ENCODE measurements around the gene KLF13. TPM values are rescaled to one million over a fixed set of nuclear protein-coding genes. Genes with fewer than 3 reads are reported as not detected.

The KLF13 gene
- total RNA-seq, 1 experiment from 2014 or later = 78.6 TPM

DNA sequence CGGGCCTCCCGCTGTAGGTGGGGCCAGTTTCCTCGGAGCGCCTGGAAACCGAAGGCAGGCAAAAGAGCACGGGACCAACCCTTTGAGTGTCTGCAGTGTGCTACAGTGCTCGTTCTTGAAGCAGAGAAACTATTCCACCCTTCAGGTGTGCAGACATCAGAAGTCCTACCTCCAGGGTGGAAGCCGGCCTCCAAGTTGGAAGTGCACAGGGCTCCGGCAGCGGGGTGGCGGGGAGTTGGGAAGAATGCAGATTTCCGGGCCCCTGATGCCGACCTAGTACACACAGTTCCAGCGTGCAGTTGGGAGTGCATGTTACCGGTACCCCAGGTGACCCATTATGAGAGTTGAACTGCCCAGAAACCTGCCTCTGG, 3.0 kb downstream of the KLF13 start:
- Histone ChIP-seq H3K9me3 (ENCODE audit: control insufficient read depth, insufficient read depth, low read depth, low read length) (no peaks in the 10 kb centered on the region), H3K27me3 (ENCODE audit: control insufficient read depth, insufficient read depth, low read length) (no peaks in the 10 kb centered on the region), H3K27ac (ENCODE audit: low read length) (no peak overlapping the region), H3K4me1 (ENCODE audit: control insufficient read depth, insufficient read depth, low read length) (peaks cover 21% of the 10 kb centered on the region), H3K4me3 (ENCODE audit: low read depth in 2 of 2, low read length in 2 of 2) (peak overlapping the region; percentile 77 to 79), H3K36me3 (ENCODE audit: control insufficient read depth, insufficient read depth, low read length) (no peaks in the 10 kb centered on the region)
- in situ Hi-C loops (cut with HindIII; ENCODE audit: low pct_unique_long_range_greater_than_20kb, low sequenced_read_pairs) (no loop called here), intact Hi-C loops (cut with micrococcal nuclease; ENCODE audit: unreplicated experiment) (loop anchor here (10.0 kb wide), 1 partner anchor 115 kb away; no protein-coding TSS in a partner anchor)
- TF ChIP-seq TCF7L2 (IDR thresholded peaks at IDR 0.05; ENCODE audit: low read depth, low read length) = no peak
- no peak for TF ChIP-seq SIN3A (IDR thresholded peaks at IDR 0.05; ENCODE audit: borderline replicate concordance, insufficient read depth, low read depth, low read length)
- TF ChIP-seq, protein P1, sequence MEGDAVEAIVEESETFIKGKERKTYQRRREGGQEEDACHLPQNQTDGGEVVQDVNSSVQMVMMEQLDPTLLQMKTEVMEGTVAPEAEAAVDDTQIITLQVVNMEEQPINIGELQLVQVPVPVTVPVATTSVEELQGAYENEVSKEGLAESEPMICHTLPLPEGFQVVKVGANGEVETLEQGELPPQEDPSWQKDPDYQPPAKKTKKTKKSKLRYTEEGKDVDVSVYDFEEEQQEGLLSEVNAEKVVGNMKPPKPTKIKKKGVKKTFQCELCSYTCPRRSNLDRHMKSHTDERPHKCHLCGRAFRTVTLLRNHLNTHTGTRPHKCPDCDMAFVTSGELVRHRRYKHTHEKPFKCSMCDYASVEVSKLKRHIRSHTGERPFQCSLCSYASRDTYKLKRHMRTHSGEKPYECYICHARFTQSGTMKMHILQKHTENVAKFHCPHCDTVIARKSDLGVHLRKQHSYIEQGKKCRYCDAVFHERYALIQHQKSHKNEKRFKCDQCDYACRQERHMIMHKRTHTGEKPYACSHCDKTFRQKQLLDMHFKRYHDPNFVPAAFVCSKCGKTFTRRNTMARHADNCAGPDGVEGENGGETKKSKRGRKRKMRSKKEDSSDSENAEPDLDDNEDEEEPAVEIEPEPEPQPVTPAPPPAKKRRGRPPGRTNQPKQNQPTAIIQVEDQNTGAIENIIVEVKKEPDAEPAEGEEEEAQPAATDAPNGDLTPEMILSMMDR (IDR thresholded peaks at IDR 0.05) = no peak
- ATAC-seq (no peak), DNase-seq (ENCODE audit: low read depth, low spot score) (no peak)
- ChIA-PET POLR2A (no interaction called here), CTCF (no interaction called here)
- no TSS peak for BruUV-seq (replicated peaks)

DNA sequence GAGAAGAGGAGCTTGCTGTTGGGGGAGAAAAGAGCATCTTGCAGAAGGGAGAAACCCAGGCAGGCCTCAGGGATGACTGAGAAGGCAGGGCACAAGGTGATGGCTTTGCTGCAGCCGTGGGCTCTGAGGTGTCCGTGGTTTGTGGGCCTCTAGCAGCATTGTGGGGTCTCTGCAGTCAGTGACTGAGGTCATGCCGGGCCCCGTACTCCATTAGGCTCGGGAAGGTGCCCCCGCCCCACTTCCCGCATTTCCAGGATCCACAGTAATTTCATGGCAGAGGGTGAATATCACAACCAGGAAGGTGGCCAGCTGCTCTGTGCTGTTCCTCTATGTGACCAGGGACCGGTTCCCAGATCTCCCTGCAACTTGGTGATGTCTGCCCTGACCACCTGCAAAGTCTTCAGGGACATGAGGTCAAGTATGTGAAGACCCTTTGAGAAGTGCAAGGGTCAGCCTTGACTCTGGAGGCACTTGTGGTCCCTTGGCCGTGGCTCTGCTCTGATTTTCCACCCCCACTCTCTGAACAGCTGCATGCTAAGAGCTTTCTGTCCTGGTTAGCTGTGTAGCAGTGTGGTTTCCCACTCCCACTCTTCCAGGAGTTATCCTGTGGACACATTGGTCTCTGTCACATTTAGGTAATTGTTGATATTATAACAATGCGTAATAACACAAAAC, 3.6 kb downstream of the KLF13 start:
- H3K4me1 ChIP-seq (ENCODE audit: control insufficient read depth, insufficient read depth, low read length) = peaks cover 18% of the 10 kb centered on the region
- CTCF ChIA-PET = no interaction called here
- H3K36me3 ChIP-seq (ENCODE audit: control insufficient read depth, insufficient read depth, low read length) = no peaks in the 10 kb centered on the region
- DNase-seq (ENCODE audit: low read depth, low spot score) = no peak
- no peaks in the 10 kb centered on the region for H3K9me3 ChIP-seq (ENCODE audit: control insufficient read depth, insufficient read depth, low read depth, low read length)
- intact Hi-C loops (cut with micrococcal nuclease; ENCODE audit: unreplicated experiment) = no loop called here
- H3K4me3 ChIP-seq (ENCODE audit: low read depth in 2 of 2, low read length in 2 of 2) = peak overlapping the region in 1 of 2 experiments; percentile 79; a peak in 1 of 4 replicates
- in situ Hi-C loops (cut with HindIII; ENCODE audit: low pct_unique_long_range_greater_than_20kb, low sequenced_read_pairs) = no loop called here
- no TSS peak for BruUV-seq (replicated peaks)
- H3K27ac ChIP-seq (ENCODE audit: low read length) = no peak overlapping the region
- POLR2A ChIA-PET = no interaction called here
- H3K27me3 ChIP-seq (ENCODE audit: control insufficient read depth, insufficient read depth, low read length) = no peaks in the 10 kb centered on the region
- TF ChIP-seq, protein P2, sequence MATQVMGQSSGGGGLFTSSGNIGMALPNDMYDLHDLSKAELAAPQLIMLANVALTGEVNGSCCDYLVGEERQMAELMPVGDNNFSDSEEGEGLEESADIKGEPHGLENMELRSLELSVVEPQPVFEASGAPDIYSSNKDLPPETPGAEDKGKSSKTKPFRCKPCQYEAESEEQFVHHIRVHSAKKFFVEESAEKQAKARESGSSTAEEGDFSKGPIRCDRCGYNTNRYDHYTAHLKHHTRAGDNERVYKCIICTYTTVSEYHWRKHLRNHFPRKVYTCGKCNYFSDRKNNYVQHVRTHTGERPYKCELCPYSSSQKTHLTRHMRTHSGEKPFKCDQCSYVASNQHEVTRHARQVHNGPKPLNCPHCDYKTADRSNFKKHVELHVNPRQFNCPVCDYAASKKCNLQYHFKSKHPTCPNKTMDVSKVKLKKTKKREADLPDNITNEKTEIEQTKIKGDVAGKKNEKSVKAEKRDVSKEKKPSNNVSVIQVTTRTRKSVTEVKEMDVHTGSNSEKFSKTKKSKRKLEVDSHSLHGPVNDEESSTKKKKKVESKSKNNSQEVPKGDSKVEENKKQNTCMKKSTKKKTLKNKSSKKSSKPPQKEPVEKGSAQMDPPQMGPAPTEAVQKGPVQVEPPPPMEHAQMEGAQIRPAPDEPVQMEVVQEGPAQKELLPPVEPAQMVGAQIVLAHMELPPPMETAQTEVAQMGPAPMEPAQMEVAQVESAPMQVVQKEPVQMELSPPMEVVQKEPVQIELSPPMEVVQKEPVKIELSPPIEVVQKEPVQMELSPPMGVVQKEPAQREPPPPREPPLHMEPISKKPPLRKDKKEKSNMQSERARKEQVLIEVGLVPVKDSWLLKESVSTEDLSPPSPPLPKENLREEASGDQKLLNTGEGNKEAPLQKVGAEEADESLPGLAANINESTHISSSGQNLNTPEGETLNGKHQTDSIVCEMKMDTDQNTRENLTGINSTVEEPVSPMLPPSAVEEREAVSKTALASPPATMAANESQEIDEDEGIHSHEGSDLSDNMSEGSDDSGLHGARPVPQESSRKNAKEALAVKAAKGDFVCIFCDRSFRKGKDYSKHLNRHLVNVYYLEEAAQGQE (IDR thresholded peaks at IDR 0.05; ENCODE audit: insufficient read depth in 1 of 2, low read depth in 2 of 2, low read length in 1 of 2) = no peak
- TF ChIP-seq SIN3A (IDR thresholded peaks at IDR 0.05; ENCODE audit: borderline replicate concordance, insufficient read depth, low read depth, low read length) (no peak), POLR2AphosphoS5 (IDR thresholded peaks at IDR 0.05; ENCODE audit: low read depth, low read length) (no peak), TCF7L2 (IDR thresholded peaks at IDR 0.05; ENCODE audit: low read depth, low read length) (no peak)
- TF ChIP-seq, protein P1 (IDR thresholded peaks at IDR 0.05) = no peak
- no peak for ATAC-seq
